Measurements from ENCODE around the gene PDCL3.

PDCL3 gene

DNA sequence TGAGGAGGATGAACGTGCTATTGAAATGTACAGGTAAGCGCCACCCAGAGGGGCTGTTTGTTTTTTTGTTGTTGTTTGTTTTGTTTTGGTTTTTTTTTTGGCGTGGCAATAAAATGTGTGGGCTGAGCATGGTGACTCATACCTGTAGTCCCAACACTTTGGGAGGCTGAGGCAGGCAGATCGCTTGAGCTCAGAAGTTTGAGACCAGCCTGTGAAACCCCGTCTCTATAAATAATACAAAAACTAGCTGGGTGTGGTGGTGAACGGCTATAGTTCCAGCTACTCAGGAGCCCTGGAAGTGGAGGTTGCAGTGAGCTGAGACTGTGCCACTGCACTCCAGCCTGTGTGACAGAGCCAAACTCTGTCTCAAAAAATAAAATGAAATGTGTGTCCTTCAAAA lies 6.2 kb downstream of the PDCL3 start:
- Histone ChIP-seq H3K36me3 (ENCODE audit: control insufficient read depth, insufficient read depth, low read length) (no peaks in the 10 kb centered on the region), H3K4me1 (ENCODE audit: control insufficient read depth, insufficient read depth, low read length) (peaks cover 3% of the 10 kb centered on the region)

DNA sequence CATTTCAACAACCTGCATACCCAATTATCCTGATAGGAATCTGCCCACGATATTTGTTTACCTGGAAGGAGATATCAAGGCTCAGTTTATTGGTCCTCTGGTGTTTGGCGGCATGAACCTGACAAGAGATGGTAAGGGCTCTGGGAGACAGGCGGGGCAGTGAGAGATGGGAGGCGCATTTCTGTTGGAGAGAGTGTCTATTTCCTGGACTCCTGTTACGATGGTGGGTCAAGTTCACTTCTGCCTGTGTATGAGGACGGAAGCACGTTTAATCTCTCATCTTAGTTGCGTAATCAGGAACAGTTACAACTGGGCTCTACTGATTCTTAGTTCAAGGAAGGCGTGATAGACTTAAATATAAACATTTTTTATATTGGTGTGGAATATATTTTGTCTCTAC lies 8.9 kb downstream of the PDCL3 start:
- no peak overlapping the region for H3K9ac ChIP-seq (ENCODE audit: low read length)
- H3K4me1 ChIP-seq (ENCODE audit: control insufficient read depth, insufficient read depth, low read length) = peaks cover 2% of the 10 kb centered on the region
- H3K4me3 ChIP-seq (ENCODE audit: low read length) = no peak overlapping the region
- peaks cover 2% of the 10 kb centered on the region for H3K36me3 ChIP-seq (ENCODE audit: control insufficient read depth, insufficient read depth, low read length)
- H3K27me3 ChIP-seq (ENCODE audit: control insufficient read depth, insufficient read depth, low read length) = no peaks in the 10 kb centered on the region
- no peak overlapping the region for H3K27ac ChIP-seq (ENCODE audit: low read depth, low read length)

More for the DNA sequence above, 6.2 kb downstream of the PDCL3 start:
- no peaks in the 10 kb centered on the region for H3K27me3 ChIP-seq (ENCODE audit: control insufficient read depth, insufficient read depth, low read length)
- H3K4me3 ChIP-seq (ENCODE audit: low read length) = no peak overlapping the region
- H3K27ac ChIP-seq (ENCODE audit: low read depth, low read length) = no peak overlapping the region
- no peak overlapping the region for H3K9ac ChIP-seq (ENCODE audit: low read length)

DNA sequence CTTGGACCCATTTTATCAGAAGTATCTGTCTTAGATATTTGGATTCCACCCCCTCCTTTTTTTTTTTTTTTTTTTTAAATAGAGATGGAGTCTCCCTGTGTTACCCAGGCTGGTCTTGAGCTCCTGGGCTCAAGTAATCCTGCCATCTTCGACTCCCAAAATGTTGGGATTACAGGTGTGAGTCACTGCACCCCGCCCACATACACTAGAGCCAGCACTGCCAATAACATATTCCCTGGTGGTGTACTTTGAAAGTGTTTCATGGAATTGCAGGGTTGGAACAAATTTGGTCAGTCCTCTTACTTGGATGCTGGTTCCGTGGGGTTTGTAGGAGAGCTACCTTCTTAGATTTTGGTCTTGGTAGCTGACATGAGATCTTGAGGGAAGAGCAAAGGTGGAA lies 15.0 kb downstream of the PDCL3 start:
- Histone ChIP-seq H3K27ac (ENCODE audit: low read depth, low read length) (no peak overlapping the region), H3K27me3 (ENCODE audit: control insufficient read depth, insufficient read depth, low read length) (no peaks in the 10 kb centered on the region), H3K4me1 (ENCODE audit: control insufficient read depth, insufficient read depth, low read length) (no peaks in the 10 kb centered on the region), H3K4me3 (ENCODE audit: low read length) (no peak overlapping the region), H3K36me3 (ENCODE audit: control insufficient read depth, insufficient read depth, low read length) (peaks cover 2% of the 10 kb centered on the region), H3K9ac (ENCODE audit: low read length) (no peak overlapping the region)

DNA sequence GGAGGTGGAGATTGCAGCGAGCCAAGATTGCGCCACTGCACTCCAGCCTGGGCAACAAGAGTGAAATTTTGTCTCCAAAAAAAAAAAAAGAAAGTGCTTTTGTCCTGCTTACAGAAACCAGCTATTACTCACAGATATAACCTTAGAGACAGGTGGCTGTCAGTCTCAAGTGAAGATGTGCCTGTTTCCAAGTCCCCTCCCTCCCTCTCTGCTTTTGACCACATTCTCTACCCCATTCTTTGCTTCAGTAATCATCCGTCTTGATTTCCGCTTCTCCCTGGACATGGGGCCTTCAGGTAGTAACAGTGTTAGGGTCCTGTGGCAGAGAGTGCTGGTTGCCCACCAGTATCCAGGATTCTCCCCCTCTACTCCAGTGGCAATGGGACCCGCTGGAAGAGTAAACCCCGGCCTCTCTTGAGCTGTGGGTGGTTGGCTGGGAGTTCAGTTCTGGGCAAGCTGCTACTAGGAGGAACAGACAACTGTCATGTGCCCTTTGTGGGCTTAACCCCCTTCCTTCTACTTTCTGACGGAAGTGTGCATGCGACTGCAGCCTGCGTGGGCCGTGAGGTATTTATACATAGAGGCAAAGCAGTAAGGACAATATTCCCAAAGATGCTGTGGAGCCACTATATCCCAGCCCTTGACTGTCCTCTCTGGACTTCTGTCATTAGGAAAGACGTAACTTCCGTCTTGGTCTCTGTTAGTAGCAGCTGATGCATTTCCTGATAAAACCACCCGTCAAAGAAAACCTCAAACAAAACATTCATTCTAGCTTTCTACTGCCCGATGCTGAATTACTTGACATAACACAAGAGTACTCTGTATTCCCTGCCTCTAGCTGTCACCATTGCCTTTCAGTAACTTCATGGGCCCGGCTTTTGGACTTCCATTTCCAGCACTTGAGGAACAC lies 17.8 kb downstream of the PDCL3 start:
- Histone ChIP-seq H3K27ac (ENCODE audit: low read depth, low read length) (no peak overlapping the region), H3K36me3 (ENCODE audit: control insufficient read depth, insufficient read depth, low read length) (no peaks in the 10 kb centered on the region), H3K4me3 (ENCODE audit: low read length) (no peak overlapping the region), H3K27me3 (ENCODE audit: control insufficient read depth, insufficient read depth, low read length) (no peaks in the 10 kb centered on the region), H3K9ac (ENCODE audit: low read length) (no peak overlapping the region), H3K4me1 (ENCODE audit: control insufficient read depth, insufficient read depth, low read length) (no peaks in the 10 kb centered on the region)

DNA sequence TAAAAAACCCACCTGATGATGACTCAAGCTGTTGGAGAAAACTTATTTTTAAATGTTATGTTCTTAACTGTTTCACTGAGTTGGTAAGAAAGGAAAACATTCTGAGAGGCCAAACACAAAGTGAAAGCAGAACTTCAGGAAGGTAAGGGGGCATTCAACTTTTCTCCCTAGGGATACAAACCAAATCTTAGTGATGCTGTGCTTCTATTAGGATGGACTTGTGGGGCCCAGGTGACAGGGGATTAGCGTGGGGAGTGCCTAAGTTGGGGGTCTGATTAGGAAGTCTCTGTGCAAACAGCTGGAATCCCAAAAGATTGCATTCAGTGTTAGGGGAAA lies 18.5 kb downstream of the PDCL3 start:
- Histone ChIP-seq H3K9ac (ENCODE audit: low read length) (no peak overlapping the region), H3K36me3 (ENCODE audit: control insufficient read depth, insufficient read depth, low read length) (no peaks in the 10 kb centered on the region), H3K27ac (ENCODE audit: low read depth, low read length) (no peak overlapping the region), H3K4me1 (ENCODE audit: control insufficient read depth, insufficient read depth, low read length) (no peaks in the 10 kb centered on the region), H3K27me3 (ENCODE audit: control insufficient read depth, insufficient read depth, low read length) (no peaks in the 10 kb centered on the region), H3K4me3 (ENCODE audit: low read length) (no peak overlapping the region)

DNA sequence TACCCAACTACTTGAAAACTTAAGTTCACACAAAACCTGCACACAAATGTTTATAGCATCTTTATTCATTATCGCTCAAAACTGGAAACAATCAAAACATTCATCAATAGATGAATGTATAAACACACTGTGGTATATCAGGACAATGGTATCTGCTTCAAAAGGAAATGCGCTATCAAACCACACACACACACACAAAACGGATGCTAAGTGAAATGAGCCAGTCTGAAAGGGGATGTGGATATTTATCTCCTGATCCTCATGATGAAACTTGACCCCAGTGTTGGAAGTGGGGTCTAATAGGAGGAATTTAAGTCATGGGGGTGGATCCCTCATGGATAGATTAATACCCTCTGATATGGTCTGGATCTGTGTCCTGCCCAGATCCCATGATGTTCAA lies 22.0 kb downstream of the PDCL3 start:
- Histone ChIP-seq H3K27ac (ENCODE audit: low read depth, low read length) (no peak overlapping the region), H3K9ac (ENCODE audit: low read length) (no peak overlapping the region), H3K4me1 (ENCODE audit: control insufficient read depth, insufficient read depth, low read length) (no peaks in the 10 kb centered on the region), H3K36me3 (ENCODE audit: control insufficient read depth, insufficient read depth, low read length) (no peaks in the 10 kb centered on the region), H3K27me3 (ENCODE audit: control insufficient read depth, insufficient read depth, low read length) (no peaks in the 10 kb centered on the region), H3K4me3 (ENCODE audit: low read length) (no peak overlapping the region)

DNA sequence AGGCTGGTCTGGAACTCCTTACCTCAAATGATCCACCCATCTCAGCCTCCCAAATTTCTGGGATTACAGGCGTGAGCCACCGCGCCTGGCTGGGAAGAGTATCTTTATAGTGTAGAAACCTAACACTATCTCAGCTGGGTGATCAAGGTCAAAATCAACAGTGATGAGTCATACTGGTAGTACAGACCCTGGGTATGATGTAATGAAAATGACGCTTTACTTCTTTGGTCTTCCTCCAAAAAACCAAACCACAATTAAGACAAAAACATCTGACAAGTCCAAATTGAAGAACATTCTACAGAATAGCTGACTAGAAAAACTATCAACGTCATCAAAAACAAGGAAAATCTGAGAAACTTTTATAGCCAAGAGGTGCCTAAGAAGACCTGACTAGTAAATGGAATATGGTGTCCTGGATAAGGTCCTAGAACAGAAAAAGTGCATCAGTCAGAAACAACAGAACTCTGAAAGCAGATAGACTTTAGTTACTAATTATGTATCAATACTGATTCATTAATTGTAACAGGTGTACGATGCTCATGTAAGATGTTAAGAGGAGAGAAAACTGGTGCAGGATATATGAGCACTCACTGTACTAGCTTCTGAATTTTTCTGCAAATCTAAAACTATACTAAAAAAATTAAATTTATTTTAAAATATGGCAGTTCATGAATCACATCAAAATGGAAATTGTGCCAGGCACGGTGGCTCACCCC lies 25.4 kb downstream of the PDCL3 start:
- H3K9ac ChIP-seq (ENCODE audit: low read length) = no peak overlapping the region
- H3K27me3 ChIP-seq (ENCODE audit: control insufficient read depth, insufficient read depth, low read length) = no peaks in the 10 kb centered on the region
- no peak overlapping the region for H3K4me3 ChIP-seq (ENCODE audit: low read length)
- no peak overlapping the region for H3K27ac ChIP-seq (ENCODE audit: low read depth, low read length)
- no peaks in the 10 kb centered on the region for H3K4me1 ChIP-seq (ENCODE audit: control insufficient read depth, insufficient read depth, low read length)
- no peaks in the 10 kb centered on the region for H3K36me3 ChIP-seq (ENCODE audit: control insufficient read depth, insufficient read depth, low read length)

DNA sequence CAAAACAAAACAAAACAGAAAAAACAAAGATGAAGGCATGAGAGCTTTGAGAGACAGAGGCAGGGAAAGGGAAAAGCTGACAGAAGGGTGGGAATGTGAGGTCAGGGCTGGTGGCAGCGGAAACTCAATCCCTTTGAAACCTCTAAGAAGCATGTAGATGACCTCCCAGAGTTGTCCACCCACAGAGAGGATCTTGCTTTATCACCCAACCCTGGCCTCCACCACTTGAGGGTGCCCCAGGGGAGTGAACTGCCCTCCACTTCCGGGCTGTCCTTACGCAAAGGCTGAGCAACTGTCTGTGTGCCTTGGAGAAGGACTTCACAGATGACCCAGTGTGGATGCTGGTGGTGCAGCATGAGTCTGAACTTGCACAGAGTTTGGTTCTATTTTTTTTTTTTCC lies 26.7 kb downstream of the PDCL3 start:
- Histone ChIP-seq H3K4me3 (ENCODE audit: low read length) (no peak overlapping the region), H3K9ac (ENCODE audit: low read length) (no peak overlapping the region), H3K27ac (ENCODE audit: low read depth, low read length) (no peak overlapping the region), H3K4me1 (ENCODE audit: control insufficient read depth, insufficient read depth, low read length) (no peaks in the 10 kb centered on the region), H3K36me3 (ENCODE audit: control insufficient read depth, insufficient read depth, low read length) (no peaks in the 10 kb centered on the region), H3K27me3 (ENCODE audit: control insufficient read depth, insufficient read depth, low read length) (no peaks in the 10 kb centered on the region)

DNA sequence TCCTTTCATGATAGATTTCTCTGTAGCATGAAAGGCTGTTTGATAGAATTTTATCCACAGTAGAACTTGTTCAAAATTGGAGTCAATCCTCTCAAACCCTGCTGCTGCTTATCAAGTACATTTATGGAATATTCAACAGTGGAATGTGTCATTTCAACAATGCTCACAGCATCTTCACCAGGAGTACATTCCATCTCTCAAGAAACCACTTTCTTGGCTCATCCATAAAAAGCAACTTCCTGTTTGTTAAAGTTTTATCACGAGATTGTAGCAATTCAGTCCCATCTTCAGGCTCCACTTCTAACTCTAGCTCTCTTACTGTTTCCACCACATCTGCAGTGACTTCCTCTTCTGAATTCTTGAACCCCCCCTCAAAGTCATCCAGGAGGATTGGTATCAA lies 29.4 kb downstream of the PDCL3 start:
- H3K36me3 ChIP-seq (ENCODE audit: control insufficient read depth, insufficient read depth, low read length) = no peaks in the 10 kb centered on the region
- no peak overlapping the region for H3K4me3 ChIP-seq (ENCODE audit: low read length)
- H3K9ac ChIP-seq (ENCODE audit: low read length) = no peak overlapping the region
- no peaks in the 10 kb centered on the region for H3K4me1 ChIP-seq (ENCODE audit: control insufficient read depth, insufficient read depth, low read length)
- no peaks in the 10 kb centered on the region for H3K27me3 ChIP-seq (ENCODE audit: control insufficient read depth, insufficient read depth, low read length)
- H3K27ac ChIP-seq (ENCODE audit: low read depth, low read length) = no peak overlapping the region

DNA sequence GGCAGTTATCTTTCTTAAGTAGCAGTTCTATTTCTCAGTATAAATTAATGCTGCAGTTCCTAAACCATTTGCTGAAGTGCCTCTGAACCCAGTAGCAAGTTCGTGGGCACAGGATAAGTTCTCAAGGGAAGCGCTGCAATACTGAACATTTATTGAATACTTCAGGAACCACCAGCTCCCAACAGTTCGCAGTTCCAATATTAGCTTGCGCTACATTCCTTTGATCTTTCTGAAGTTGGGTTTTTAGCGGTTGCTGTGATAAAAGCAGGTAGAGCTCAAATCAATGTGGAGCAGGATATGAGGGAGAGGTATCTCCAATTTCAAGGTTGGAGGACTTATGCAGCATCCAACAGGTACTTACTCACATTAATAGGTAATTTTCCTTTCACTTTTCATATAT lies 33.7 kb downstream of the PDCL3 start:
- Histone ChIP-seq H3K9ac (ENCODE audit: low read length) (no peak overlapping the region), H3K36me3 (ENCODE audit: control insufficient read depth, insufficient read depth, low read length) (no peaks in the 10 kb centered on the region), H3K27me3 (ENCODE audit: control insufficient read depth, insufficient read depth, low read length) (no peaks in the 10 kb centered on the region), H3K4me1 (ENCODE audit: control insufficient read depth, insufficient read depth, low read length) (no peaks in the 10 kb centered on the region), H3K4me3 (ENCODE audit: low read length) (no peak overlapping the region), H3K27ac (ENCODE audit: low read depth, low read length) (no peak overlapping the region)

DNA sequence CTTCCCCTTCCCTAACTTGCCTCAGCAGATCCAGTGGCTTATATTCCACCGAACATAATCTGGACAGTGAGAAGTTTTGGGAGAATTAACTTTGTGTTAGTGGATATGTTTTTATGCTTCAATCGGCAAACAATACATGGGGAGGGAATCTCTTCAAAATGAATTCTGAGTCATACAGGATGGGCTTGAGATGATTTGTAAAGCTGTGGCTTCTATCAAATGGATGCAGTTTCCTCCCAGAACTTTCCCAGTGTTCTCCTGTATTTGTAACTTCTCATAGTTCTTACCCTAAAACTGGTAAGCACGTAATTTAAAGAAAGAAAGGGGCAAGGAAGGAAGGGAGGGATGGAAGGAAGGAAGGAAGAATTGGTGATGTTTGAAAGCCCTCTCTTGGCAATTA lies 36.8 kb downstream of the PDCL3 start:
- Histone ChIP-seq H3K27me3 (ENCODE audit: control insufficient read depth, insufficient read depth, low read length) (no peaks in the 10 kb centered on the region), H3K36me3 (ENCODE audit: control insufficient read depth, insufficient read depth, low read length) (no peaks in the 10 kb centered on the region), H3K27ac (ENCODE audit: low read depth, low read length) (no peak overlapping the region), H3K4me1 (ENCODE audit: control insufficient read depth, insufficient read depth, low read length) (peaks cover 7% of the 10 kb centered on the region), H3K4me3 (ENCODE audit: low read length) (no peak overlapping the region), H3K9ac (ENCODE audit: low read length) (no peak overlapping the region)

DNA sequence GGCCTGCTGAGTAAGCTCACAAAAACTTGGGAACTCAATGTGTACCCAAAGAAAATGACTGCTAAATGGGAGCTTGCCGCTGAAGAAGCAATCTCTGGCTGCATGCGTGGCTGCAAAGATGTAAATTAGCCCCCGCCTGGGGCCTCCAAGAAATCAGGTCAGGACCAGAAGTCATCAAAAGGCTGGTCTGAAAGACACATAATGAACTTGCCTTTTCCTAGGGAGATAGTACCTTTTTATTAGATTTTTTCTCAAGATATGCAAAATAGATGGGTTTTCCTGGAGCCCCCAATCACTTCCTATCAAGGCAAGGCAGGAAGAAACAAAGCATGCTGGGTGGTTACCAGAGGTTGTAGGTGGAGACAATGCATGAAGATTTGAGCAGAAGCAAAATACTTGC lies 38.9 kb downstream of the PDCL3 start:
- peaks cover 7% of the 10 kb centered on the region for H3K4me1 ChIP-seq (ENCODE audit: control insufficient read depth, insufficient read depth, low read length)
- no peaks in the 10 kb centered on the region for H3K36me3 ChIP-seq (ENCODE audit: control insufficient read depth, insufficient read depth, low read length)
- no peak overlapping the region for H3K4me3 ChIP-seq (ENCODE audit: low read length)
- H3K9ac ChIP-seq (ENCODE audit: low read length) = no peak overlapping the region
- H3K27me3 ChIP-seq (ENCODE audit: control insufficient read depth, insufficient read depth, low read length) = no peaks in the 10 kb centered on the region
- no peak overlapping the region for H3K27ac ChIP-seq (ENCODE audit: low read depth, low read length)

DNA sequence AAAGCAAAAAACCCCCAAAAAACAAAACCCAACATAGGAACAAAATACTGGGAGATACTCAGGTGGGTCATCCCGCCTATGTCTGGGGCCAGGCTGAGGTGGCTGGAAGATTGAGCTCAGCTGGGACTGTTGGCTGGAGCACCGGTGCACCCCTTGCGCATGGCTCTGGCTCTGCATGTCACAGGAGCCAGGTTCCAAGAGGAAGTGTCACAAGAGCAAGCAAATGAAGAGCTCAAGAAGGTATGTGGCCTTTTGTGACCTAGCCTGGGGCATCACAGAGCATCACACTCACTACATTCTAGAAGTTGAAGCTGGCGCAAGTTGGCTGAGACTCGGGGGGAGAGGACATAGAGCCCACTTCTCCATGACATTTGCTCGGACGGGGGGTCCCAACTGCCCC lies 40.6 kb downstream of the PDCL3 start:
- H3K27me3 ChIP-seq (ENCODE audit: control insufficient read depth, insufficient read depth, low read length) = no peaks in the 10 kb centered on the region
- peaks cover 7% of the 10 kb centered on the region for H3K4me1 ChIP-seq (ENCODE audit: control insufficient read depth, insufficient read depth, low read length)
- no peak overlapping the region for H3K9ac ChIP-seq (ENCODE audit: low read length)
- no peaks in the 10 kb centered on the region for H3K36me3 ChIP-seq (ENCODE audit: control insufficient read depth, insufficient read depth, low read length)
- no peak overlapping the region for H3K27ac ChIP-seq (ENCODE audit: low read depth, low read length)
- no peak overlapping the region for H3K4me3 ChIP-seq (ENCODE audit: low read length)
